NT2/D1 (cell line): ENCODE results near the gene TLX1.

Source experiments
- YY1 ChIP-seq: IDR thresholded peaks from 2 replicates; pipeline ENCODE4 v1.6.1; 2011; ENCODE audit not compliant: insufficient read length, insufficient read depth
- ZNF274 ChIP-seq: IDR thresholded peaks from 2 replicates; pipeline ENCODE4 v1.6.1; 2011; ENCODE audit warnings: mild to moderate bottlenecking, low read depth, low read length

DNA sequence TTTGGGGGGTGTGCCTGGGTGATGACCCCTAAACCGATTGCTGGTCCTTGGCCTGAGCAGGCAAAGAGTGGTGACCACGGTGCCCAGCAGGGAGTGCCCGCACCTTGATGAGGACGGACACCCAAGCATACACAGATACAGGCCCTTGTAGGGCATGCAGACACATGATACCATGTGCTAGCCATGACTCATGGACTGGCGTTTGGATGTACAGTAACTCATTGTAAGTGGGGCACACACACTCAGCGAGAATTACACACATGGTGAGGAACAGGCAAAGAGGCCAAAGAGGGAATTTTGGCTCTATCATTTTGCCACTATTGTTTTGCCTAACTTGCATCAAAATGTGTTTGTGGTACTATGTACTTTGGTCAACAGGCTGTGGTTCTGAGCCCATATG, 45.3 kb upstream of the TLX1 start:
- TF ChIP-seq ZNF274, result no peak
- no peak for TF ChIP-seq YY1
